Activated naive CD8-positive, alpha-beta T cell (primary cell): ENCODE measurements around the gene TMEM41A.
A peak's percentile ranks its signal among the peaks of the same experiment; 100 is the strongest.

Experiments
- H3K27ac Mint-ChIP-seq: one replicate; pipeline ENCODE4 v1.8.0; 2021; ENCODE audit warnings: mixed read lengths
- H3K27me3 Mint-ChIP-seq: one replicate; pipeline ENCODE4 v1.8.0; 2021; ENCODE audit warnings: mixed read lengths
- H3K36me3 Mint-ChIP-seq: one replicate; pipeline ENCODE4 v1.8.0; 2021; ENCODE audit warnings: mixed read lengths
- H3K4me1 Mint-ChIP-seq: one replicate; pipeline ENCODE4 v1.8.0; 2021; ENCODE audit warnings: low read depth, mixed read lengths
- H3K4me3 Mint-ChIP-seq: one replicate; pipeline ENCODE4 v1.8.0; 2021; ENCODE audit warnings: mild to moderate bottlenecking, mixed read lengths
- H3K9me3 Mint-ChIP-seq: one replicate; pipeline ENCODE4 v1.8.0; 2021; ENCODE audit warnings: low read depth, mixed read lengths

Gene TMEM41A

DNA sequence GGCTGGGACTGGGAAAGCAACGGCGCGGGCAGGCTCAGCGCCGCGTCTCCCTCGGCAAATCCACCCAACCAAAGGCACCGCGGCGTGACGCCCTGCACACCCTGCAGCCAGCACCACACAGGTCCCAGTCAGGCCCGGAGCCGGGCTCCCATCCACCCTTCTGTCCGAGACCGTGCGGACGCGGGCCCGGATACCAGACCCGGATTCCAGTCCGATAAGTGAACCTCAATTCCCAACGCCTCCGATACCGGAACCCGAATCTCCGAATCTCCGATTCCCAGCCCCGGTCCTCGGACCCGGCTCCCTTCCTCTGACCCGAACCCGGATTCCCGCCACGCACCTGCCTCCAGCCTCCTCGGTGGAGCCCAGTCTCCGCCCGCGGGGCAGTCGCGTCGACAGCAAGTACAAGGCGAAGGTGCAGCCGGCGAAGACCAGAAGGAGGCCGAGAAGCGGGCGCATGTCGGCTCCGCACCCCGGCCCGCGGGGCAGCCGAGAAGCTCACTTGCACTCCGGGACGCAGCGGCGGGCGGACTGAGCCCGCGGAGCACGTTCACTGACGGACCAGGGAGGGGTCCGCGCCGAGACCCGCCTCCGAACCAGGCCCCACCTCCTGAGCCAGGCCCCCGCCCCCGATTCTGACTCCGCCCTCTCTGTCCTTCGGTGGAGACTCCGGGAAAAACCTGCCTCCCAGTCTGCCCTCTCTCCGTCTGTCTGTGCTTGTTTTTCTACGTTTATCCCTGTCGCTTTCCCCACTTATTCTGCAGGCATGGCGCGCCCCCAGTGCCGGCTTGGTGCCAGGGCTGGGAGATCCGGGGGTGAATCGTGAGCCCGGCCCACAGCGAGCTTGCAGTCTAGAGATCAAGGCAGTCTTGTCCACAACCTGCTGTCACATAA is at the start of gene TMEM41A:
TMEM41A (minus strand) TSS at position 533 of the 894 bp plus-strand sequence; CDS start at position 459, 74 bp downstream.
- no peaks in the 10 kb centered on the region for H3K27me3 Mint-ChIP-seq
- peaks cover 5% of the 10 kb centered on the region for H3K36me3 Mint-ChIP-seq
- peak within 1 kb of the TSS; percentile 83 for H3K27ac Mint-ChIP-seq
- H3K4me1 Mint-ChIP-seq: peaks cover 20% of the 10 kb centered on the region
- peak within 1 kb of the TSS; percentile 96 for H3K4me3 Mint-ChIP-seq
- no peaks in the 10 kb centered on the region for H3K9me3 Mint-ChIP-seq

DNA sequence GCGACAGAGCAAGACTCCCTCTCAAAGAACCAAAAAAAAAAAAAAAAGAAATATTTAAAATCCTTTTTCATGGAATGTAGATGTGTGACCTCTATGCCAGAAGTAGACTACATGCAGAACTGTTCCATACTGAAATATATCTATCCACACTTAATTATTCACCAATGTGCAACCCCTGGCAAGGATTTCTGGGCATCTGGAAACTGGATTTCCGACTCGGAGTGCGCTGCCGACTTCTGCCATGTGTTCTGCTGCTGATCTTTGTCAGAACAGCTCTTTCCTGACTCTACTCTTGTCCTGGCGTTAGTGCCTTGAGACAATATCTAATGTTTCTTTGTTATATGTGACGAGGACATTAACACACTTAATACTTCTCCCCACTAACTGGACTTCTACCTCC is 41.9 kb upstream of the TMEM41A start:
- no peak overlapping the region for H3K4me3 Mint-ChIP-seq
- peaks cover 7% of the 10 kb centered on the region for H3K4me1 Mint-ChIP-seq
- H3K27ac Mint-ChIP-seq: no peak overlapping the region
- H3K27me3 Mint-ChIP-seq: no peaks in the 10 kb centered on the region
- H3K9me3 Mint-ChIP-seq: no peaks in the 10 kb centered on the region
- H3K36me3 Mint-ChIP-seq: peaks cover 2% of the 10 kb centered on the region

DNA sequence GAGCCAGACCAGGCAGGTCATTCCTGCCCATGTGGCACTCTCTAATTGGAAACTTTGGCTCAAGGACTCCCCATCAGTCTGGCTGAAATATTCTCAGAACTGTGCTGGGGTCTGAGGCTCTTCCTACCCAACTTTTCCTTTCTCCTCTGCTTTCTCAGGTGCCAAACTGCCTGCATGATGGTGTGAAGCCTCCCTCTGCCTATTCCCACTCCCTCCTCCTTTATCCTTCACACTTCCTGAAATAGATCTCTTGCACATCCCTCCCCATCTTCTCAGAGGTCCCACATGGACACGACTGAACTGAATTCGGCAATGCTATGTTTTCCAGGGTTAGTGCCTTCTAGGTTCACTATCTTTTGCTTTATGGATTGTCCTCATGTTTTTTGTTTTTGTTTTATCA is 41.1 kb upstream of the TMEM41A start:
- H3K27ac Mint-ChIP-seq: no peak overlapping the region
- H3K36me3 Mint-ChIP-seq: peaks cover 2% of the 10 kb centered on the region
- no peaks in the 10 kb centered on the region for H3K27me3 Mint-ChIP-seq
- H3K4me1 Mint-ChIP-seq: peaks cover 7% of the 10 kb centered on the region
- H3K4me3 Mint-ChIP-seq: no peak overlapping the region
- H3K9me3 Mint-ChIP-seq: no peaks in the 10 kb centered on the region

DNA sequence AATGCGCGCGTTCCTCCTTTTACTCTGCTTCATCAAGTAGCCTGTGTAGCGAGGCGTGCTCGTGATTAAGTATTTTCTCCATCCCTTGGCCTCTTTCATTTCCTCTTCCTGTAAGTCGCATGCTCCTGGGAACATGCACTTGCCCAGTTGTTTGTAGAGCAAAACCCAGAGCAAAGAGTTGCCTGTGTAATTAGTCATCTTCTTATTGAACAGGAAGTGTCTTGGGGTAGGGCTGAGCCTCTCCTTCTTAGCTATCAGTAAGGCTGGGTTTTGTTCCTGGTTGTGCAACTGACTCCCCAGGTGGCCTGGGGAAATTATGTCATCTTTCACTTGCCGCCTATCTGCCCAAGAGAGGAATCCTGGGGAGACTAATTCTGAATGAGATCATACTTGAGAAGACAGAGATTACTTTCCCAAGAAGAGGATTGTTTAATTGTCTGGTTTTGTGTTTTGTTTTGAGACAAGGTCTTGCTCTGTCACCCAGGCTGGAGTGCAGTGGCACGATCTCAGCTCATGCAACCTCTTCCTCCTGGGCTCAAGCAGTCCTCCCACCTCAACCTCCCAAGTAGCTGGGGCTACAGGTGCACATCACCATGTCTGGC is 38.6 kb upstream of the TMEM41A start:
- Mint-ChIP-seq H3K4me3 (no peak overlapping the region), H3K4me1 (peaks cover 7% of the 10 kb centered on the region), H3K27me3 (no peaks in the 10 kb centered on the region), H3K27ac (peak overlapping the region; percentile 90), H3K36me3 (peaks cover 2% of the 10 kb centered on the region), H3K9me3 (no peaks in the 10 kb centered on the region)

DNA sequence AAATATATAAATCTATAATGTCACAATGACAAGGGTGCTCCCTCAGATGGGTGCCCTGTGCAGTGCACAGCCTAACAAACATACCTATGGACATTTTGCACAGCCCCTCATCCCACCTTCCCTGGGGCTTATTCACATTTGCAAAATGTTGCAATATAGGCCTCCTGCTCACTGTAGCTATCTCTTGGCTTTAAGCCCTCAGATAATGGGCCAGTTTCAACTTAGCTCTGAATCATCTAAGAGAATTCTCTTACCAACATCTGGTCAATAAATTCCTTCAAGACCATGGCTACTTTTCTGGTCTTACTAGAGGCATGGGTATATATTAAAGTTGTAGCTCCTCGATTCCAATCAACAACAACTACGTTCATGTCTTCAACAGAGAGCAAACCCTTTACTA is 35.7 kb upstream of the TMEM41A start:
- Mint-ChIP-seq H3K27me3 (no peaks in the 10 kb centered on the region), H3K9me3 (no peaks in the 10 kb centered on the region), H3K27ac (no peak overlapping the region), H3K36me3 (peaks cover 2% of the 10 kb centered on the region), H3K4me3 (no peak overlapping the region), H3K4me1 (peaks cover 7% of the 10 kb centered on the region)

DNA sequence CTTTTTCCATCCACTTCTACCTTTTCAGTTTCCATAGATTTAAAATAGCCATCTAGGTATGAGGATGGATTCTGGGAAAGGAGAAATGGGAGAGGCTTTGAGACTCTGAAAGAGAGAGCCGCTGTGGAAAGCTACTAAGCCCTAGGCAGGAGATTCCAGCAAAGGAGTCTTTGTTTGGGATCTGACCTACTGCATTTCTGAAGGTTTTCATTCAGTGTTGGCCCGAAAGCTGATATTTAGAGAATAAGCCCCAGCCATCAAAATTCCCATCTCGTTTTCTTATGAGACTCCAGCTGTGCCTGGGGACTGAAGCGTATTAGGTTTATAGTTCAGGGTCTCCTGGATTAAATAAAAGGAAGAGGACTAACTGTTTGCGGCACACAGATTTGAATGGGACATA is 34.1 kb upstream of the TMEM41A start:
- no peak overlapping the region for H3K27ac Mint-ChIP-seq
- no peaks in the 10 kb centered on the region for H3K9me3 Mint-ChIP-seq
- no peak overlapping the region for H3K4me3 Mint-ChIP-seq
- H3K36me3 Mint-ChIP-seq: peaks cover 2% of the 10 kb centered on the region
- H3K27me3 Mint-ChIP-seq: no peaks in the 10 kb centered on the region
- H3K4me1 Mint-ChIP-seq: peaks cover 7% of the 10 kb centered on the region

DNA sequence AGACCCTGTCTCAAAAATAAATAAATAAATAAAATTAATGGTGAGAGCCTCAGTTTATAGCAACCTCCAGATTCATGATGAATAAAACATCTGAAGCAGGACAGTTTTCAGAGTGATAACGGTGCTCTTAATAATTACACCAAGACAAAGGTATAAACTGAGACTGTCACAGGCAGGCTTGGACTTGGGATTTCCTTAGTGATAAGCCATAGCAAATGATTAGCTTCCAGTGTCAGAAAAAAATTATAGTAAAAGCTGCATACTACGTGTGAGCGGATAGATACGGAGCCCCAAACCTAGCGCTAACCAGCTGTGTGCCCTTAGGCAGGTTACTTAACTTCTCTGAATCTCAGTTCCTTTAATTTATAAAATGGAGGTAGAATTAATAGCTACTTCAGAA is 32.0 kb upstream of the TMEM41A start:
- H3K4me3 Mint-ChIP-seq: no peak overlapping the region
- H3K4me1 Mint-ChIP-seq: no peaks in the 10 kb centered on the region
- no peak overlapping the region for H3K27ac Mint-ChIP-seq
- no peaks in the 10 kb centered on the region for H3K9me3 Mint-ChIP-seq
- H3K36me3 Mint-ChIP-seq: no peaks in the 10 kb centered on the region
- H3K27me3 Mint-ChIP-seq: peaks cover 1% of the 10 kb centered on the region

DNA sequence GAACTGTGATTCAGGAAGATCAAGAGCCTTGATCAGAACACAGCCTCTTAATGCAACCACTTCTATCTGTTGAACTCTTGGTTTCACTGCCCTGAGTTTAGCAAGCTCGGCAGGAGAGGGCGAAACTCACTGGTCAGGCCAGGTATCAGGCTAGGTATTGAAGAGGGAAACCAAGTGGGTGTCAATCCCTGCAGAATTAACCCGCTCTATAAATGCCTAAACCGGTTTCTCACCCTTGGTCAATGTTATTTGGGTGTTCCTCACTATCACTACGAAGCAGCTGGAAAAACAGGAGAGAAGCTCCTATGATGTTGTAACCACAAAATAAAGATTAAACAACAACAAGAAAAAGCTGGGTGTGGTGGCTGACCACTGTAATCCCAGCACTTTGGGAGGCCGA is 29.7 kb upstream of the TMEM41A start:
- Mint-ChIP-seq H3K27ac (no peak overlapping the region), H3K36me3 (no peaks in the 10 kb centered on the region), H3K4me3 (no peak overlapping the region), H3K9me3 (no peaks in the 10 kb centered on the region), H3K27me3 (peaks cover 8% of the 10 kb centered on the region), H3K4me1 (no peaks in the 10 kb centered on the region)

DNA sequence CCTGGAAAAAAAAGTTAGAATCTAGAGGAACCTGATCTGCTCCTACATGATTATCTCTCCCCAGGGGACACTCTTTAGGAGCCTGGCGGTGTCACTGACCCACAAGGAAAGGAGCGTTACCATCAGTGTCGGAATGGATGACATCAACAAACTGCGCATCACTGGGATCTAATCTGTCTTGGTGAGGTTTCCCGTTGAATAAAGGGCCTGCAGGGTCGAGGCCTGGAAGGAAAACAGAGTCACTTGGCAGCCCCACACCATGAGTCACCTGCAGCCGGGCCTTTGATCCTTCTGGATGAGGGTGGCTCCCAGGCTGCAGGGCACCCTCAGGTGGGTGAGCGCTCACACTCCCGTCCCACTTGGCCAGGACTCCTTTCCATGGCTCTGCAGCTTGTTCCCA is 28.5 kb upstream of the TMEM41A start:
- peaks cover 8% of the 10 kb centered on the region for H3K27me3 Mint-ChIP-seq
- H3K27ac Mint-ChIP-seq: no peak overlapping the region
- no peaks in the 10 kb centered on the region for H3K9me3 Mint-ChIP-seq
- no peak overlapping the region for H3K4me3 Mint-ChIP-seq
- H3K36me3 Mint-ChIP-seq: no peaks in the 10 kb centered on the region
- no peaks in the 10 kb centered on the region for H3K4me1 Mint-ChIP-seq

DNA sequence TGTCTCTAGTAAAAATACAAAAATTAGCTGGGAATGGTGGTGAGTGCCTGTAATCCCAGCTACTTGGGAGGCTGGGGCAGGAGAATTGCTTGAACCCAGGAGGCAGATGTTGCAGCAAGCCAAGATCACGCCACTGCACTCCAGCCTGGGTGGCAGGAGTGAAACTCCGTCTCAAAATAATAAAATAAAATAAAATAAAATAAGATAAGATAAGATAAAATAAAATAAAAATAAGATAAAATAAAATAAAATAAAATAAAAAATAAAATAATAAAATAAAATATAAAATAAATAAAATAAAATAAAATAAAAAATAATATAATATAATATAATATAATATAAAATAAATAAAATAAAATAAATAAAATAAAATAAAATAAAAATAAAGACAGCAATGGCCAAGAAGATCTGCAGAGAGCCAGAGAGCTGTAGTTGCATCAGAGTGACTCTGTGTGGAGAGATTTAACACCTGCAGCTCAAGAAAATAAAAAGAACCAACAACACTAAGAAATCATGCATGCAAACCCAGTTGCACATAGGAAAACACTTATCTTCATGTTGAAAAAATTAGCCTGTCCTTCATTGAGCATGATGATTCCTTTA is 27.6 kb upstream of the TMEM41A start:
- Mint-ChIP-seq H3K36me3 (no peaks in the 10 kb centered on the region), H3K4me1 (no peaks in the 10 kb centered on the region)

DNA sequence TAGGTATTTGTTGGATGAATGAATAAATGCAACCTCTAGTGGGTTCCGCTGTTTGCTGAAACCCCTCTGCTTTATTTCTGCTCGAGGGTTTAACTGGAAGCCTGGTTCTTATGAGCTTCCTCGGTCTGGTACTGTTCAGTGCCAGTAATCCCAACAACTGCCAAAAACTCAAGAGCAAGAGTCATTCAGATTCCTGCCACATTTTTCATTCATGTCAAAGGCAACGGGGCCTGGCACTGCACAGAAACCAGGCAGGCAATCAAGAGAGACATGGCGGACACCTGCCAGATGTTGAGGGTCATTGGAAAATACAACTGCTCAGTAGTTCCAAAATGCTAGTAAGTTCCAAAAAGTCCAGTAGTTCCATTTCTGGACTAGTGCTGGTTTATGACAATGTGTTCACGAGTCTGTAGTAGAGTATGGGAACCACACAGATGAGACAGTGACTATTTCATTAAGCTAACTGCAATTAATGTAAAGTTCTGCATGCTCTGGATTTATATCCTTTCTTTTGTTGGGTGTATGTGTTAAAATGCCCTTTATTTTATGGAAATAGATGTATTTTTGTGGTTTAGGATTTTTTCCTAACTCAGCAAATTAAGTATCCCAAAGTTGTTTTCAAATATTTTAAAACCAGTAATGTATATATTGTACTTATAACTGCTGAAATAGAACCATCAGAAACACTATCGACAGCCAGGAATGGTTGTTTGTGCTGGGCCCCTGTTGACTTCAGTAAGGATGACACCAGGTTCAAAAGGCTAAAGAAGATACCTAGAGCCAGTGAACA is 22.7 kb upstream of the TMEM41A start:
- Mint-ChIP-seq H3K9me3 (no peaks in the 10 kb centered on the region), H3K36me3 (no peaks in the 10 kb centered on the region), H3K27ac (no peak overlapping the region), H3K27me3 (peaks cover 20% of the 10 kb centered on the region), H3K4me1 (no peaks in the 10 kb centered on the region), H3K4me3 (no peak overlapping the region)

More for the DNA sequence above, 27.6 kb upstream of the TMEM41A start:
- Mint-ChIP-seq H3K27me3 (peaks cover 11% of the 10 kb centered on the region), H3K27ac (no peak overlapping the region), H3K4me3 (no peak overlapping the region), H3K9me3 (no peaks in the 10 kb centered on the region)

DNA sequence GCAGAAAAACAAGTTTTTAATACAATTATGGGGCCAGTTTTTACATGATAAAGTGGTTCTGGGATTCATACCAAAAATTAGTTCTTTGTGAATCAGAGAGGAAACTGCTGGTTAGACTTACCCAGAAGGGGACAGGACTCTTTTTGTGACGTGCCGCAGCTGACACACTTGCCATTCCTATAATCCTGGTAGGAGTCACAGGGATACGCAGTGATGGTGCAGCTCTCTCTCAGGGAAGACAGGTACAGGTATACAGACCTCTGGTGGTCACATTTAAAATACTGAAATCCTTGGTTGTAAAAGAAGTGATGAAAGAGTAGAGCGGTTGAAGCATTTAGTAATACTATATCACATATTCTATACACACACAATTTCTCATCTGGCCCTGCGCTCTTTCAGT is 20.2 kb upstream of the TMEM41A start:
- Mint-ChIP-seq H3K36me3 (no peaks in the 10 kb centered on the region), H3K27me3 (peaks cover 13% of the 10 kb centered on the region), H3K27ac (no peak overlapping the region), H3K4me3 (no peak overlapping the region), H3K9me3 (no peaks in the 10 kb centered on the region), H3K4me1 (no peaks in the 10 kb centered on the region)

DNA sequence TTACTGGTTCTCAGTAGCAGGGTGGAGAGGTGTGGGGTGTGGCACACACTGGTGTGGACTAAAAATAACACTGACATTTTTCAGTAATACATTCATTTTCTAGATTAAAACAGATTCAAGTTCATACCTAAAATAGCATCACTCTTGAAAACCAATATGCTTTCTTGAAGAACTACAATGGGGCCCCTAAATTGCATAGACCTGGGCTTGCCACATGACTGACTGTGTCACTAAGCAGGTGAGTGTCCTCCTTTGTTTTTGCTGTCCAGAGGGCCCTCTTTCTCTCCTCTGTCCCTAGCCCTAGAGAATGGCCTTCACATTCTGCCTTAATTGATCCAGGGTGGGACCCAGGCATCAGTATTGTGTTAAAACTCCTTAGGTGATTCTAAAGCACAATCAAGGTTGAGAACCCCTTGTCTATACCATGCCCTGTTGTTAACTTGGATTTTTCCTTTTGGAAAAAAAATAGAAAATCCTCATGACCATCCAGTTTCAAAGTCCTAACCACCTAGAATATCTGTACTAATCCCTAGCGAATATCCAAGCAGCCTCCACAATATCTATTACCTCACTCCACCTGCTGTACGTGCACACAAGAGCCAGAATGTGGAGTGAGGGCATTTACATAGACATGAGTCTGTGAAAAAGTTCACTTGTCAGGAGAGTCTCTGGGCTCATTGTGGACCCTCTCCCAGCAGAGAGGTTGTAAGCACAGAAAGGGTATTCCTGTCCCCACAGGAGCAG is 18.7 kb upstream of the TMEM41A start:
- Mint-ChIP-seq H3K4me3 (no peak overlapping the region), H3K9me3 (no peaks in the 10 kb centered on the region), H3K36me3 (no peaks in the 10 kb centered on the region), H3K27ac (no peak overlapping the region), H3K4me1 (no peaks in the 10 kb centered on the region), H3K27me3 (peaks cover 13% of the 10 kb centered on the region)

DNA sequence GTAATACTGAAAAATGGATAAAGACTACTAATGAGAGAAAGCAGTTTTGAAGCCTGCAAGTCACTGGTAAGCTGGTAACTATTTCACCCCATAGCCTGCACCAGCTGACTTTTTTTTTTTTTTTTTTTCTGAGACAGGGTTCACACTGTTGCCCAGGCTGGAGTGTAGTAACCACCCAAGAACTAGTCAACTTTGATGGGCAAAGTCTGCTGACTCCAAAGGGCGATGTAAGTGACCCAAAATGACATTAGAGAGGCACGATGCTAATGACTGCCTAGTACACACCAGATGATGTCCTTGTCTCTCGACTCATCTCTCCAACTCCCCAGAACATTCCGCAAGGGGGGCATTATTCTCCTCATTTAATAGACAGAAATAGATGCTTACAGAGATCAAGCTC is 12.9 kb upstream of the TMEM41A start:
- Mint-ChIP-seq H3K4me3 (no peak overlapping the region), H3K27ac (no peak overlapping the region), H3K27me3 (peaks cover 1% of the 10 kb centered on the region), H3K9me3 (no peaks in the 10 kb centered on the region), H3K4me1 (no peaks in the 10 kb centered on the region), H3K36me3 (no peaks in the 10 kb centered on the region)
